ENCODE data around the gene TFF1. TPM values are rescaled to one million over a fixed set of nuclear protein-coding genes. Genes with fewer than 3 reads are reported as not detected.

Gene TFF1
- total and polyA plus RNA-seq, 2 of the 4 experiments (the other 2 are of a cell fraction): not detected

DNA sequence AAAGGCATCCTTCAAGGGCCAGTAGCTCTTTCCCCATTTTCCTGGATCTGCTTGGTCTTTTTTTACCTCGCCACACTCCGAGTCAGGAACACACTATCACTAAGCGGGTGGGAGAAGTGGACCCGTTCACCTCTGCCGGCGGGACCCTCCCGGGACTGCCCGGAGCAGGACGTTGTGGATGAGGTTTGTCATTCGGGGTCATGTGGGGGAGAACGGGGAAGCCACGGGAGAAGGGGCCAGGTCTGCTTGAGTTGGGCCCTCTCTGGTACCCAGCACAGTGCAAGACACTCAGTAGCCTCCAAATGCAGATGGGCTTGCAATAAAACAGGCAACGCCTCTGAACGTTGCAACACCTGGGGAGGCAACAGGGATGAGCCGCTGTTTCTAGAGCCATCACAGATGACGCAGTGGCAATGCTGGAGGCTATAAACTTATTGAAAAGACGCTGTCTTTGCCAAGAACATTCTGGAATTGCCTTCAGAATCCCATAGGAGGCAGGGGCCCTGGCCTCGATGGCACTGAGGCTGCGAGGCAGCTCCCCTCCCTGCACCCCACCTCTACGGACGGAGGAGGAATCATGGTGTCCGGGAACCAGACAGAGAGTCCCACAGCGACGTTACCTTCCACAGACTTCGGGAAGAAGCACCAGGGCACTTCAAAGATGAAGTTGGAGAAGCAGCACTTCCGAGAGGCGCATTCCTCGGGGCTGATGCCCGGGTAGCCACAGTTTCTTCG, 19.3 kb downstream of the TFF1 start:
- no peaks in the 10 kb centered on the region for H3K79me1 ChIP-seq (ENCODE audit: low read depth in 1 of 2, low read length in 2 of 2)
- no peak overlapping the region for H3K27ac ChIP-seq (ENCODE audit: insufficient read depth, low read length)
- no peak overlapping the region for H4K5ac ChIP-seq (ENCODE audit: low read depth, low read length)
- CTCF ChIA-PET: interaction anchor here (0.8 kb wide), 1 partner anchor 11 kb away, joined by 3 read pairs; no protein-coding TSS in a partner anchor
- H3K56ac ChIP-seq (ENCODE audit: extremely low read depth, insufficient read depth, low read length): no peak overlapping the region
- H3K27me3 ChIP-seq (ENCODE audit: control insufficient read depth, insufficient read depth, low read length): peaks cover 17% of the 10 kb centered on the region
- WGBS, 2 experiments (ENCODE audit: extremely low coverage in 2 of 2, insufficient read length in 1 of 2): 69% methylated on average over 9 of the region's 30 CpGs; no CpG with 5 or more reads in 1 of the 2 experiments
- H2AFZ ChIP-seq (replicated peaks; ENCODE audit: low read length, poor library complexity): no peak overlapping the region
- no peak overlapping the region for H3K14ac ChIP-seq (replicated peaks; ENCODE audit: low read depth, low read length)
- no peak overlapping the region for H2AK5ac ChIP-seq (ENCODE audit: low read depth, low read length)
- no peaks in the 10 kb centered on the region for H3K4me1 ChIP-seq (ENCODE audit: control insufficient read depth, insufficient read depth, low read length)
- no peaks in the 10 kb centered on the region for H4K20me1 ChIP-seq (ENCODE audit: insufficient read depth, low read length)
- H3K4me3 ChIP-seq (ENCODE audit: insufficient read depth, low read depth, low read length): no peak overlapping the region
- intact Hi-C loops (cut with micrococcal nuclease): no loop called here
- no peak overlapping the region for H4K8ac ChIP-seq (ENCODE audit: low read depth in 2 of 2, low read length in 2 of 2)
- no peak overlapping the region for H2AK9ac ChIP-seq (replicated peaks; ENCODE audit: low read depth, low read length, poor library complexity)
- DNase-seq: no peak
- dilution Hi-C loops (cut with HindIII; ENCODE audit: low sequenced_read_pairs, unreplicated experiment): no loop called here
- H3K36me3 ChIP-seq (ENCODE audit: control insufficient read depth, insufficient read depth, low read length): no peaks in the 10 kb centered on the region
- POLR2A ChIA-PET (ENCODE audit: unreplicated experiment): no interaction called here
- in situ Hi-C loops (cut with MboI; ENCODE audit: low sequenced_read_pairs): no loop called here
- no peak overlapping the region for H2BK5ac ChIP-seq (ENCODE audit: low read depth, low read length, poor library complexity, severe bottlenecking)
- TF ChIP-seq CEBPB (IDR thresholded peaks at IDR 0.05; ENCODE audit: low read depth, low read length): no peak
- no peak for TF ChIP-seq MXI1 (IDR thresholded peaks at IDR 0.05; ENCODE audit: borderline replicate concordance, low read depth, low read length)
- no peak for TF ChIP-seq FOS (IDR thresholded peaks at IDR 0.05; ENCODE audit: low read depth, low read length)
- no peak for TF ChIP-seq NFE2L2 (IDR thresholded peaks at IDR 0.05; ENCODE audit: low read depth, low read length)
- TF ChIP-seq, protein P1, sequence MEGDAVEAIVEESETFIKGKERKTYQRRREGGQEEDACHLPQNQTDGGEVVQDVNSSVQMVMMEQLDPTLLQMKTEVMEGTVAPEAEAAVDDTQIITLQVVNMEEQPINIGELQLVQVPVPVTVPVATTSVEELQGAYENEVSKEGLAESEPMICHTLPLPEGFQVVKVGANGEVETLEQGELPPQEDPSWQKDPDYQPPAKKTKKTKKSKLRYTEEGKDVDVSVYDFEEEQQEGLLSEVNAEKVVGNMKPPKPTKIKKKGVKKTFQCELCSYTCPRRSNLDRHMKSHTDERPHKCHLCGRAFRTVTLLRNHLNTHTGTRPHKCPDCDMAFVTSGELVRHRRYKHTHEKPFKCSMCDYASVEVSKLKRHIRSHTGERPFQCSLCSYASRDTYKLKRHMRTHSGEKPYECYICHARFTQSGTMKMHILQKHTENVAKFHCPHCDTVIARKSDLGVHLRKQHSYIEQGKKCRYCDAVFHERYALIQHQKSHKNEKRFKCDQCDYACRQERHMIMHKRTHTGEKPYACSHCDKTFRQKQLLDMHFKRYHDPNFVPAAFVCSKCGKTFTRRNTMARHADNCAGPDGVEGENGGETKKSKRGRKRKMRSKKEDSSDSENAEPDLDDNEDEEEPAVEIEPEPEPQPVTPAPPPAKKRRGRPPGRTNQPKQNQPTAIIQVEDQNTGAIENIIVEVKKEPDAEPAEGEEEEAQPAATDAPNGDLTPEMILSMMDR (conservative IDR thresholded peaks at IDR 0.05; ENCODE audit: low read depth, low read length): no peak
- TF ChIP-seq, protein P2, sequence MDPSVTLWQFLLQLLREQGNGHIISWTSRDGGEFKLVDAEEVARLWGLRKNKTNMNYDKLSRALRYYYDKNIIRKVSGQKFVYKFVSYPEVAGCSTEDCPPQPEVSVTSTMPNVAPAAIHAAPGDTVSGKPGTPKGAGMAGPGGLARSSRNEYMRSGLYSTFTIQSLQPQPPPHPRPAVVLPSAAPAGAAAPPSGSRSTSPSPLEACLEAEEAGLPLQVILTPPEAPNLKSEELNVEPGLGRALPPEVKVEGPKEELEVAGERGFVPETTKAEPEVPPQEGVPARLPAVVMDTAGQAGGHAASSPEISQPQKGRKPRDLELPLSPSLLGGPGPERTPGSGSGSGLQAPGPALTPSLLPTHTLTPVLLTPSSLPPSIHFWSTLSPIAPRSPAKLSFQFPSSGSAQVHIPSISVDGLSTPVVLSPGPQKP (IDR thresholded peaks at IDR 0.05; ENCODE audit: borderline replicate concordance, low read depth, low read length): no peak
- no peak for TF ChIP-seq RCOR1 (IDR thresholded peaks at IDR 0.05; ENCODE audit: insufficient replicate concordance, low read length)
- TF ChIP-seq, protein P3, sequence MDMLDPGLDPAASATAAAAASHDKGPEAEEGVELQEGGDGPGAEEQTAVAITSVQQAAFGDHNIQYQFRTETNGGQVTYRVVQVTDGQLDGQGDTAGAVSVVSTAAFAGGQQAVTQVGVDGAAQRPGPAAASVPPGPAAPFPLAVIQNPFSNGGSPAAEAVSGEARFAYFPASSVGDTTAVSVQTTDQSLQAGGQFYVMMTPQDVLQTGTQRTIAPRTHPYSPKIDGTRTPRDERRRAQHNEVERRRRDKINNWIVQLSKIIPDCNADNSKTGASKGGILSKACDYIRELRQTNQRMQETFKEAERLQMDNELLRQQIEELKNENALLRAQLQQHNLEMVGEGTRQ (IDR thresholded peaks at IDR 0.05; ENCODE audit: low read depth, low read length): no peak
- TF ChIP-seq BHLHE40 (IDR thresholded peaks at IDR 0.05; ENCODE audit: low read depth, low read length): no peak
- no peak overlapping the region for H3K9ac ChIP-seq (ENCODE audit: low read depth, low read length)
- BruUV-seq (replicated peaks): no TSS peak
- H2BK20ac ChIP-seq (ENCODE audit: low read depth, low read length): no peak overlapping the region
- no peak overlapping the region for H3K18ac ChIP-seq (ENCODE audit: low read depth, low read length)
- no peaks in the 10 kb centered on the region; the same call in 1 of the 2 replicates for H3K9me1 ChIP-seq (ENCODE audit: insufficient read depth, low read length)
- H3K4me2 ChIP-seq (ENCODE audit: low read depth, low read length): no peak overlapping the region
- no peaks in the 10 kb centered on the region for H3K9me3 ChIP-seq (ENCODE audit: control insufficient read depth, insufficient read depth, low read length)
- no peak overlapping the region for H2BK120ac ChIP-seq (ENCODE audit: low read depth, low read length)
- no peak for ATAC-seq (ENCODE audit: low read depth)
- H2BK15ac ChIP-seq (ENCODE audit: low read depth, low read length): no peak overlapping the region
- H4K91ac ChIP-seq (ENCODE audit: insufficient read depth, low read depth, low read length): no peak overlapping the region
- H3K4ac ChIP-seq (ENCODE audit: low read depth, low read length): no peak overlapping the region
- no peak overlapping the region for H3K23ac ChIP-seq (ENCODE audit: low read depth, low read length)
